Endothelial cell of umbilical vein (primary cell): ENCODE results near the gene CLRN3. TPM values are rescaled to one million over a fixed set of nuclear protein-coding genes. Genes with fewer than 3 reads are reported as not detected.

Experiments
- BruUV-seq: library from RNA; stranded (reverse); fragments of 400-500 nt; replicated peaks from 2 replicates; lab custom pipeline; 2021; lab: Mats Ljungman, UMichigan
- CTCF ChIA-PET: fragments of 300-600, 350-600 bp; sonication (Branson Sonifier 250); formaldehyde crosslinking; loops from one replicate; lab custom pipeline; 2021; ENCODE audit warnings: antibody characterized with exemption, inconsistent platforms; lab: Charles Lee
- POLR2A ChIA-PET: fragments of 300-600, 350-600 bp; sonication (Branson Sonifier 250); formaldehyde crosslinking; loops from one replicate; lab custom pipeline; 2021; ENCODE audit warnings: antibody characterized with exemption, inconsistent platforms; lab: Charles Lee
- DNase-seq: peaks from one replicate; pipeline ENCODE4 v3.0.0-alpha.2; 2011; ENCODE audit warnings: low read depth, low spot score
- FAIRE-seq: peaks from 2 replicates; lab custom pipeline; 2011; peaks lifted over from hg19 to GRCh38; lab: Jason Lieb, UNC
- H2AFZ ChIP-seq: 2 replicates; pipeline ENCODE4 v1.6.0; 2012; ENCODE audit warnings: low read depth, low read length, control low read depth, inconsistent platforms
- H3K27ac ChIP-seq: 2 replicates; pipeline ENCODE4 v1.5.1; 2011; ENCODE audit warnings: low read depth, mild to moderate bottlenecking, control low read depth, low read length, moderate library complexity; ENCODE audit not compliant: insufficient read depth
- H3K27me3 ChIP-seq, 2 experiments: 2 replicates each; pipeline versions ENCODE4 v1.6.0 to v1.6.1; 2011; ENCODE audit warnings: low read length in 2 of 2, mixed read lengths in 1 of 2; ENCODE audit not compliant: control insufficient read depth in 2 of 2, insufficient read depth in 2 of 2
- H3K36me3 ChIP-seq, 2 experiments: 2 replicates in 1 of 2; 3 replicates in 1 of 2; pipeline ENCODE4 v1.5.1; 2011; ENCODE audit warnings: low read length in 2 of 2, mild to moderate bottlenecking in 1 of 2, moderate library complexity in 1 of 2; ENCODE audit not compliant: control insufficient read depth in 2 of 2, insufficient read depth in 2 of 2; ENCODE audit errors: extremely low read depth in 1 of 2
- H3K4me1 ChIP-seq: 3 replicates; pipeline ENCODE4 v1.5.1; 2011; ENCODE audit warnings: mild to moderate bottlenecking, low read length; ENCODE audit not compliant: control insufficient read depth, insufficient read depth; ENCODE audit errors: extremely low read depth
- H3K4me2 ChIP-seq: 2 replicates; pipeline ENCODE4 v1.6.1; 2011; ENCODE audit warnings: low read length, control low read depth, mixed read lengths; ENCODE audit not compliant: insufficient read depth
- H3K4me3 ChIP-seq, 3 experiments: fragments of 200-600 bp in 1 of 3; sonication (generic), shearing (Covaris generic) in 1 of 3; replicated peaks in 1 of 3; 2 replicates each; pipeline ENCODE4 v1.5.1; 2011 to 2016; ENCODE audit warnings: control low read depth in 3 of 3, low read length in 3 of 3, mild to moderate bottlenecking in 2 of 3, inconsistent platforms in 1 of 3, low read depth in 1 of 3, moderate library complexity in 1 of 3; ENCODE audit not compliant: insufficient read depth in 1 of 3
- H3K79me2 ChIP-seq: 2 replicates; pipeline ENCODE4 v1.6.0; 2012; ENCODE audit warnings: low read length, inconsistent platforms; ENCODE audit not compliant: control insufficient read depth, insufficient read depth
- H3K9ac ChIP-seq: replicated peaks from 2 replicates; pipeline ENCODE3; 2011; ENCODE audit warnings: low read length, control low read depth; ENCODE audit not compliant: insufficient read depth; ENCODE audit errors: extremely low read depth
- H3K9me1 ChIP-seq: replicated peaks from 3 replicates; pipeline ENCODE4 v1.6.0; 2011; ENCODE audit warnings: mild to moderate bottlenecking, low read length; ENCODE audit not compliant: control insufficient read depth, insufficient read depth; ENCODE audit errors: extremely low read depth
- H3K9me3 ChIP-seq: replicated peaks from 2 replicates; pipeline ENCODE4 v1.5.1; 2012; ENCODE audit warnings: low read length, inconsistent platforms; ENCODE audit not compliant: control insufficient read depth, insufficient read depth
- H4K20me1 ChIP-seq: replicated peaks from 2 replicates; pipeline ENCODE3; 2011; ENCODE audit warnings: mild to moderate bottlenecking, low read length; ENCODE audit not compliant: control insufficient read depth, insufficient read depth; ENCODE audit errors: extremely low read depth
- EZH2 ChIP-seq: IDR thresholded peaks from 2 replicates; pipeline ENCODE4 v1.6.1; 2012; ENCODE audit warnings: borderline replicate concordance, low read depth, mild to moderate bottlenecking, moderate library complexity, low read length, inconsistent platforms; ENCODE audit not compliant: severe bottlenecking
- FOS ChIP-seq: IDR thresholded peaks from 2 replicates; pipeline ENCODE4 v1.6.1; 2011; ENCODE audit warnings: mild to moderate bottlenecking, low read length, moderate library complexity, borderline replicate concordance; ENCODE audit not compliant: insufficient read depth
- GATA2 ChIP-seq: IDR thresholded peaks from 2 replicates; pipeline ENCODE4 v1.7.0; 2011; ENCODE audit warnings: low read depth, mild to moderate bottlenecking, moderate library complexity, mixed read lengths, low read length; ENCODE audit not compliant: insufficient read length, insufficient read depth
- JUN ChIP-seq: IDR thresholded peaks from 2 replicates; pipeline ENCODE4 v1.6.1; 2011; ENCODE audit warnings: borderline replicate concordance, low read depth; ENCODE audit not compliant: insufficient read length, insufficient read depth
- MYC ChIP-seq: IDR thresholded peaks from one replicate; pipeline ENCODE4 v1.6.1; 2011; ENCODE audit warnings: mild to moderate bottlenecking, low read depth, low read length
- POLR2A ChIP-seq: IDR thresholded peaks from 2 replicates; pipeline ENCODE4 v1.6.1; 2012; ENCODE audit warnings: low read depth, mild to moderate bottlenecking, control low read depth, low read length
- POLR2AphosphoS5 ChIP-seq: IDR thresholded peaks from 2 replicates; pipeline ENCODE4 v1.6.1; 2012; ENCODE audit warnings: low read depth, mild to moderate bottlenecking, control low read depth, low read length, moderate library complexity; ENCODE audit not compliant: insufficient read depth
- dilution Hi-C: fragments of 300-500 bp; cut with MboI; formaldehyde crosslinking; loops from one replicate; pipeline ENCODE4 v1.15.0; 2019; ENCODE audit warnings: low sequenced_read_pairs; ENCODE audit not compliant: extremely low pct_ligation_motif_present
- intact Hi-C: fragments of 100-400 bp; cut with micrococcal nuclease; formaldehyde crosslinking; loops from one replicate; pipeline ENCODE4 v1.10.0; 2022
- polyA plus RNA-seq, 4 experiments: library from polyadenylated mRNA; depleted of rRNA in 3 of 4; stranded (reverse) in 3 of 4; unstranded in 1 of 4; fragments of >200 nt; gene quantifications; 2 replicates each; pipeline versions ENCODE4 v1.2.1 to v1.2.3, GENCODE V29; 2011 to 2012; ENCODE audit warnings: missing spikeins in 1 of 4
- total RNA-seq: library from RNA; stranded (reverse); gene quantifications from 2 replicates; pipeline ENCODE4 v1.2.3, GENCODE V29; 2021
- TF ChIP-seq, protein P1 (sequence below): IDR thresholded peaks from 2 replicates; pipeline ENCODE4 v1.6.1; 2011; ENCODE audit not compliant: insufficient read depth, insufficient read length
- TF ChIP-seq, protein P2 (sequence below), 2 donors: IDR thresholded peaks; 1 replicate in 1 of 2; 2 replicates in 1 of 2; pipeline ENCODE4 v1.5.1; 2011; ENCODE audit warnings: low read length in 2 of 2, mild to moderate bottlenecking in 2 of 2, moderate library complexity in 2 of 2, control low read depth in 1 of 2, inconsistent platforms in 1 of 2, low read depth in 1 of 2; ENCODE audit not compliant: insufficient read depth in 1 of 2; ENCODE audit errors: extremely low read depth in 1 of 2

The CLRN3 gene
- total and polyA plus RNA-seq, 2 donors (not counting 3 experiments of a cell fraction or from before 2014, with no cell fraction given): 0.07 TPM; not detected in 1

- intact Hi-C loops: no loop called here
- H3K4me3 ChIP-seq: no peak overlapping the region
- no peak overlapping the region for H2AFZ ChIP-seq
Observed at GRCh38 chr10:127899766-127900387, 7.1 kb upstream of the CLRN3 start.

More at GRCh38 chr10:127899766-127900387, 7.1 kb upstream of the CLRN3 start:
- no peaks in the 10 kb centered on the region for H3K9me1 ChIP-seq
- H3K9ac ChIP-seq: no peak overlapping the region
- no peaks in the 10 kb centered on the region for H3K9me3 ChIP-seq
- no peaks in the 10 kb centered on the region for H3K4me1 ChIP-seq
- no peaks in the 10 kb centered on the region for H3K36me3 ChIP-seq
- TF ChIP-seq FOS (no peak), POLR2A (no peak), JUN (no peak), EZH2 (no peak), POLR2AphosphoS5 (no peak), MYC (no peak), GATA2 (no peak)
- TF ChIP-seq, protein P1, sequence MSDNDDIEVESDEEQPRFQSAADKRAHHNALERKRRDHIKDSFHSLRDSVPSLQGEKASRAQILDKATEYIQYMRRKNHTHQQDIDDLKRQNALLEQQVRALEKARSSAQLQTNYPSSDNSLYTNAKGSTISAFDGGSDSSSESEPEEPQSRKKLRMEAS: no peak
- TF ChIP-seq, protein P2, sequence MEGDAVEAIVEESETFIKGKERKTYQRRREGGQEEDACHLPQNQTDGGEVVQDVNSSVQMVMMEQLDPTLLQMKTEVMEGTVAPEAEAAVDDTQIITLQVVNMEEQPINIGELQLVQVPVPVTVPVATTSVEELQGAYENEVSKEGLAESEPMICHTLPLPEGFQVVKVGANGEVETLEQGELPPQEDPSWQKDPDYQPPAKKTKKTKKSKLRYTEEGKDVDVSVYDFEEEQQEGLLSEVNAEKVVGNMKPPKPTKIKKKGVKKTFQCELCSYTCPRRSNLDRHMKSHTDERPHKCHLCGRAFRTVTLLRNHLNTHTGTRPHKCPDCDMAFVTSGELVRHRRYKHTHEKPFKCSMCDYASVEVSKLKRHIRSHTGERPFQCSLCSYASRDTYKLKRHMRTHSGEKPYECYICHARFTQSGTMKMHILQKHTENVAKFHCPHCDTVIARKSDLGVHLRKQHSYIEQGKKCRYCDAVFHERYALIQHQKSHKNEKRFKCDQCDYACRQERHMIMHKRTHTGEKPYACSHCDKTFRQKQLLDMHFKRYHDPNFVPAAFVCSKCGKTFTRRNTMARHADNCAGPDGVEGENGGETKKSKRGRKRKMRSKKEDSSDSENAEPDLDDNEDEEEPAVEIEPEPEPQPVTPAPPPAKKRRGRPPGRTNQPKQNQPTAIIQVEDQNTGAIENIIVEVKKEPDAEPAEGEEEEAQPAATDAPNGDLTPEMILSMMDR (IDR thresholded peaks at IDR 0.05; ENCODE audit: extremely low read depth in 1 of 2, insufficient read depth in 1 of 2, low read depth in 1 of 2, low read length in 2 of 2): no peak
- dilution Hi-C loops: no loop called here
- ChIA-PET POLR2A (no interaction called here), CTCF (interaction anchor here (0.7 to 3.6 kb wide), 5 partner anchors 8 to 169 kb away, joined by 3 to 21 read pairs (median 4); no protein-coding TSS in a partner anchor)
- H3K79me2 ChIP-seq: no peaks in the 10 kb centered on the region
- FAIRE-seq (no peak), DNase-seq (no peak)
- H3K27me3 ChIP-seq: peaks cover 0 to 4% of the 10 kb centered on the region in 2 experiments
- no peak overlapping the region for H3K27ac ChIP-seq
- no peak overlapping the region for H3K4me2 ChIP-seq
- no TSS peak for BruUV-seq
- H4K20me1 ChIP-seq: no peaks in the 10 kb centered on the region
